Sigmoid colon (tissue), 4 donors: ENCODE measurements around the gene CLDN14.

Source experiments
- CTCF ChIP-seq, 4 experiments: fragments of 450-650 bp in 3 of 4; fragments of 200-600 bp in 1 of 4; IDR thresholded peaks; one replicate each; pipeline ENCODE4 v1.5.1; 2016 to 2019; ENCODE audit warnings: antibody characterized with exemption in 4 of 4, mild to moderate bottlenecking in 3 of 4, moderate library complexity in 2 of 4
- EP300 ChIP-seq, 4 donors: sonication (generic); formaldehyde crosslinking; IDR thresholded peaks; one replicate each; pipeline ENCODE4 v1.6.1; 2017; ENCODE audit warnings: antibody characterized with exemption in 4 of 4
- POLR2AphosphoS5 ChIP-seq, 4 donors: sonication (generic); formaldehyde crosslinking; IDR thresholded peaks; one replicate each; pipeline ENCODE4 v1.6.1; 2017; ENCODE audit warnings: antibody characterized with exemption in 4 of 4

- no peak for TF ChIP-seq POLR2AphosphoS5 (IDR thresholded peaks at IDR 0.05)
- TF ChIP-seq CTCF (IDR thresholded peaks at IDR 0.05), result peak in 2 of 4 experiments; percentile 11 to 30
- no peak for TF ChIP-seq EP300 (IDR thresholded peaks at IDR 0.05)
Observed at GRCh38 chr21:36422279-36423098, 57.4 kb downstream of the CLDN14 start.
